T47D (cell line): Measurements from ENCODE around the gene TACSTD2.
"Not testable (repeated sequence)": the region's sequence is repeated elsewhere in the genome, so short reads cannot be mapped to it uniquely, and the experiment has no call there.

ENCODE experiments used
- DNase-seq, 2 experiments: peaks; one replicate each; pipeline versions ENCODE4 v3.0.0 to v3.0.0-alpha.2; 2011 to 2012; ENCODE audit warnings: low read depth in 1 of 2, low spot score in 1 of 2
- JUND ChIP-seq: IDR thresholded peaks from 2 replicates; pipeline ENCODE4 v1.6.1; 2012; ENCODE audit warnings: low read depth
- in situ Hi-C: cut with HindIII; loops from 2 replicates; pipeline ENCODE4 v1.10.0; 2016; ENCODE audit warnings: low sequenced_read_pairs, low pct_unique_long_range_greater_than_20kb

TACSTD2 gene

DNA sequence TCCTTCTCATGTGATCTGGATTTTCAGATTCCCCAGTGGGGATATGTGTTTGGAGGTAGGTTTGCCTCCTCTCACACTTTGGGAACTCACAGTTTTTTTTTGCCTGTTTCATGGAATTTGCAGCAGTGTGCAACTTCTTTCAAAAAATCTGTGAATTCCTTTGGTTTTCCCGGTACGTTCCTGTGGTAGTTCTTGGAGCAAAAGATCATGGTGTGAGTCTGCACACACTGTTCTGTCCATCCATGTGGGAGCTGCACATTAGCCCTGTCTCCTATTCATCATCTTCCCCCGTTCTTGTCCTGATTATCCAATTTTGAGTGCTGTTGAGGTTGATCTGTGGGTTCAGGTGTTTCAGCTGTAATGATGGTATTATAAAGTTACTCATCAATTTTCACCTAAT is 30.3 kb upstream of the TACSTD2 start:
- no peak for DNase-seq
- TF ChIP-seq JUND, result no peak
- in situ Hi-C loops, result no loop called here

DNA sequence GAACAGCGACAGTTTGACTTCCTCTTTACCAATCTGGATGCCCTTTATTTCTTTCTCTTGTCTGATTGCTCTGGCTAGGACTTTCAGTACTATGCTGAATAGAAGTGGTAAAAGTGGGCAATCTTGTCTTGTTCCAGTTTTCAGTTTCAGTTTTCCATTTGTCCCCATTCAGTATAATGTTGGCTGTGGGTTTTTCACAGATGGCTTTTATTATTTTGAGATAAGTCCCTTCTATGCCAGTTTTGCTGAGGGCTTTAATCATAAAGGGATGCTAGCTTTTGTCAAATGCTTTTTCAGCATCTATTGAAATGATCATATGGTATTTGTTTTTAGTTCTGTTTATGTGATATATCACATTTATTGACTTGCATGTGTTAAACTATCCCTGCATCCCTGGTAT is 24.9 kb upstream of the TACSTD2 start:
- in situ Hi-C loops, DNase-seq: not testable (repeated sequence)

DNA sequence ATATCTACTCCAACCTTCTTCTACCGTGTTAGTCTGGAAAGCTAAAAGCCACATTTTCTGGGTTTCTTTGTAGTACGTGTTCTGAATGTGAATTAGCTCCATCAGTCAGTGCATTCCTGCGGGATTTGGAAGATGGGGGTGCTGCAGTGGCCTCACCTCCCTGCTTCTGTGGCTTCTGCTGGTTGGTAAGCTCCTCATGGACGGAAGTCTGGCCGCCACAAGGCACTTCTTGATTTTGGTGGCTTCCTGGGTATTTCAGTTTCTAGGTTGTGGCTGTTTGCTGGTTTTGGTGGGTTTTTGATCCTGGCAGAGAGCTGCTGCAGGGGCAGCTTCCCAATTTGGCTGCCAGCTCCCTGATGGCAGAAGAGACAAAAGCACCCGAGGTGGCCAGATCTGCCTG is 20.9 kb upstream of the TACSTD2 start:
- no peak for DNase-seq
- in situ Hi-C loops, result no loop called here
- no peak for TF ChIP-seq JUND

DNA sequence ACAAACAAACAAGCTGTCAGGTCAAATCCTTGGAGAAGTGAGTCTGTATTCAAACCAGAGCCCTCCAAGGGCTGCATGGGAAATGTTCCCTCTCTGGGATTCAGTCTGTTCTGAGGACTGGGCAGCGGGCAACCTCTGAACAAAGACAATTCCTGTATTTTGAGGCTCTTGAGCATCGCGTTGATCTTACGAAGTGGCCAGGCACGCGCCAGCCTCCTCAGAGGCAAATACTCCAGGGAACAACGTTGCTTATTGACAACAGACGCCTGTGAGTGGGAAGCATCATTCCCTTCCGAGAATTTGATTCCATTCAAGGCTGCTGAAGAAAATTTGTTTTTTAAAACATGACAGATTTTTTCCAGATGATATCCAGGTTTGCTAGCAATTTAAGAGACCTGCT is 20.0 kb upstream of the TACSTD2 start:
- in situ Hi-C loops, result no loop called here

DNA sequence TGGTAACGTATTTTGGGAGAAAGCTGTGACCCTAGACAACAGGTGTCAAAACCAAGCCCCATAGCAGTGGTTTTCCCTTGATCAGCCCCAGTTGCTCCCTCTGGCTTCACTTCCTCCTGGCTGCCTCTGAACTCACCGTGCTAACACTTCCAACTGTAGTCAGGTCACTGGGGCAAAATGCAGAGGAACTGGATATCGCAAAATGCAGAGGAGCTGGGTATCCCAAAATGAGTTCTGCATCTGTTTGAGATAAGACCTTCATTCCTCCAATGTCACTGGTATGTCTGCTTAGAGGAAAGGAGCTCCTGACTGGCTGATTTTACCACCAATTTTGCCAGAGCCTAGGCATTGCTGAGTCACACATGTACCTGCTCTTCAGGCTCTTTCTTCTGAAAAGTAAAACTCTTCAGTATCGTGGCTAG is 19.6 kb upstream of the TACSTD2 start:
- no peak for TF ChIP-seq JUND
- in situ Hi-C loops, result no loop called here
- no peak for DNase-seq

More for the DNA sequence above, 20.0 kb upstream of the TACSTD2 start:
- TF ChIP-seq JUND, result no peak
- DNase-seq, result no peak

DNA sequence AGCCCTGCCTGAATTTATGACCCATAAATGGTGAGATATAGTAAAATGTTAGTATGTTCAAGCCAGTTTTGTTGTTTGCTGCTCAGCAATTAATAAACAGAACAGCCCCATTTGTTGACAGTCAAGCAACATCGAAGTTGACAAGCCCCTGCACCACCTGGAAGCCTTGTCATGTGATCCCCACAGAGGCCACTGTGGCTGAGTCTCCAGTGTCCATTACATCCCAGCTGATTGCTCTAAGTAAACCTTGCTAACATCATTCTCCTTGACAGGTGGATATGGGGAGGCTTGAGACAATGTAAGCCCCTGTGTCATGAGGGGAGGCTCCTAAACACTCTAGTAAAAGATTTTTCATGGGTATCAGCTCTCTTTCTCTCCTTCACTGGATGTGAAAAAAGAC is 17.5 kb upstream of the TACSTD2 start:
- no peak for TF ChIP-seq JUND
- in situ Hi-C loops, result no loop called here

DNA sequence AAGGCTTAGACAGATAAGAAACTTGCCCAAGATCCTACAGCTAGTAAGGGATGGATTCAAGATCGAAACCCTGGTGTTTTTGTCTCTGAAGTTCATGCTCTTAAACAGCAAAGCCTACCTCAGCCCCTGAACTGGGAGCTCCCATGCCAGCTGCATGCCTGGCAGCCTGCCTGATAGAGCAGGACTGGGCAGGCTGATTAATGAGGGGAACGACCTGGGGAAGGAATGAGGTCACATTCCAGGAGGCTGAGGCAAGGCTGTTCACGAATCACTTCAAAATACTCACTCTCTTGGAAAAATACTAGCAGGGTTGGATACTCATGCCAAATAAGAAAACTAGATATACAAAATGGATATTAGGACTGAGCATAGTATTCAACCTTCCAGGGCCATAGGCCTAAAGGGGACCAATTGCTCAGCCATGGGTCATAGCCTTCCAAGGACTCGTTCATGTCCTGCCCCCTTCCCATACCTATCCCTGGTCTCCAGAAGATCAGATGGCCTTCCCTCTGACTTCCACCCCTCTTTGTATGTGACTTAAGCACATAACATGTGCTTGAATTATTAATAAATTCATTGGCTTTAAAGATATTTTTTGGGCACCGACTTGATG is 15.6 kb upstream of the TACSTD2 start:
- in situ Hi-C loops, result no loop called here
- peak in 1 of 2 experiments; percentile 52 for DNase-seq
- no peak for TF ChIP-seq JUND

More for the DNA sequence above, 17.5 kb upstream of the TACSTD2 start:
- DNase-seq, result no peak

DNA sequence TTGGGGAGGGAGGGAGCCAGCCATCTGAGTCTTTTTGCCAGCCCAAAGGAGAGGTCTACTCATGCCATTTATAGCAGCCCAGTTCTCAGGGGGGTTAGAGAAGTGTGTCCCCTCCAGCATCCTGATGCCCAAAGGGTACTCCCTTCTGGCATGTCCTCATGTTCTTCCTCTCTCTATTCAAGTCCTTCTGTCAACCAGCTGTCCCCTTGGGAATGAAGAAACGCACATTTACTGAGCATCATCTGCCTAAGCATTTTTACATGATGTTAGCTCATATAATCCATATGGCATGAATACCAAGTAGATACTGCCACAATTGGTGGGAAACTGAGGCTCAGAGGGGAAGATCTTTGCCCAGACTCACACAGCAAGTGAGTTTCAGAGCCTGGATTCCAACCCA is 14.8 kb upstream of the TACSTD2 start:
- TF ChIP-seq JUND, result no peak
- in situ Hi-C loops, result no loop called here
- no peak for DNase-seq

DNA sequence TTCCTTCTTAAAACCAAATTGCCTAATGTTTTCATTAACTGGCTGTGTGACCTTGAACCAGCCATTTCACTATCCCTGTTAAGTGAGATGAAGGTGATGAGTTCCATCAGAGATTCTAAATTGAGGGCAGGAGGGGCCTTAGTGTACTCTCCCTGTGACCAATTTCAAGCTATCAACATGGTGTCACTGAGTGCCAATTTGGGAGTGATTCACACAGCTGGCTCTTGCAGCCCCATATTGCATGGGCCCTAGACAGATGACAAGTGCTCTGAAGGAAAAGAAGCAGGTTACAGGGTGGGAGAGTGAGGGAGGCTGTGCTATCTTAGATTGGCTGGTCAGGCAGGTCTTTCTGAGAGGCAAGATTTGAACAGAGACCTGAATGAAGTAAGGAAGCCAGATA is 13.0 kb upstream of the TACSTD2 start:
- no peak for DNase-seq
- TF ChIP-seq JUND, result no peak
- in situ Hi-C loops, result no loop called here

DNA sequence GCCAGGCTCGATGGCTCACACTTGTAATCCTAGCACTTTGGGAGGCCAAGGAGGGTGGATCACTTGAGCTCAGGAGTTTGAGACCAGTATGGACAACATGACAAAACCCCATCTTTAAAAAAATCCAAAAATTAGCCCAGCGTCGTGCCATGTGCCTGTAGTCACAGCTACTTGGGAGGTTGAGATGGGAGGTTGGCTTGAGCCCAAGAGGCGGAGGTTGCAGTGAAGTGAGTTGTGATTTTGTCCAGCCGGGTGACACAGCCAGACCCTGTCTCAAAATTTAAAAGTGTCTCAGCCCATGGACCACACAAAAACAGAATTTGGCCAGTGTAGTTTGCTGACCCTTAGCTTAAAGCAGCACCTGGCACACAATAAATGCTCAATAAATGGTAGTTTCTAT is 11.3 kb upstream of the TACSTD2 start:
- no peak for DNase-seq
- no peak for TF ChIP-seq JUND
- in situ Hi-C loops, result no loop called here

DNA sequence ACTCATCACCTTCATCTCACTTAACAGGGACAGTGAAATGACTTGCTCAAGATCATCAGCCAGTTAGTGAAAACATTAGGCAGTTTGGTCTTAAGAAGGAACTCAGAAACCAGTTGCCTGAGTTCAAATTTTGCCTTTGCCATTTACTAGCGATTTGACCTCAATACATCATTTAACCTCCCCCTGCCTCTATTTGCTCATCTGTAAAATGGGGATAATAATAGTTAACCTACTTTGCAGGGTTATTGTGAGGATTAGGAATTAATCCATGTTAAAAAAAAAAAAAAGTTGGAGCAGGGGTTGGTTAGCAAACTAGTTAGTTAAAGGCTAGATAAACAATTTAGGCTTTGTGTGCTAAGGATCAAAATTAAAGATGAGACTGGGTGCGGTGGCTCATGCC is 10.6 kb upstream of the TACSTD2 start:
- in situ Hi-C loops, result no loop called here
- no peak for DNase-seq
- TF ChIP-seq JUND, result no peak

DNA sequence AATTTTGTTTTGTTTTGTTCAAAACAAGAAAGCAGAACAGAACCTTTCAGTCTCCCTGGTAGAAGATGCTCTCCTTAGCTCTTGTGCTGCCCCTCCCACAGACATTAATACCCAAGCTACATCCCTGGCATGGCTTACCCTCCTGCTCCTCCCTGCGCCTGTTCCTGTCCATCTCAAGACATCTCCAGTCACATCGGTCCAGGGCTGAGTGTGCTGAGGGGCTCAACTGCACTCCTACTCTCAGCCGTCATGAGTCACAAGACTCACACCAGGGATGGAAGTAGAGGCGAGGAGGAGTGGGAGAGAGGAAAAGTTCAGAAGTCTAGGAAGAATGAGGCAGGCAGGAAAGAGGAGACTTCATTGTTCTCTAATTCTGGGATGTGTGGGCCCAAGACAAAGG is 9.2 kb upstream of the TACSTD2 start:
- no peak for TF ChIP-seq JUND
- in situ Hi-C loops, result no loop called here
- DNase-seq, result no peak

DNA sequence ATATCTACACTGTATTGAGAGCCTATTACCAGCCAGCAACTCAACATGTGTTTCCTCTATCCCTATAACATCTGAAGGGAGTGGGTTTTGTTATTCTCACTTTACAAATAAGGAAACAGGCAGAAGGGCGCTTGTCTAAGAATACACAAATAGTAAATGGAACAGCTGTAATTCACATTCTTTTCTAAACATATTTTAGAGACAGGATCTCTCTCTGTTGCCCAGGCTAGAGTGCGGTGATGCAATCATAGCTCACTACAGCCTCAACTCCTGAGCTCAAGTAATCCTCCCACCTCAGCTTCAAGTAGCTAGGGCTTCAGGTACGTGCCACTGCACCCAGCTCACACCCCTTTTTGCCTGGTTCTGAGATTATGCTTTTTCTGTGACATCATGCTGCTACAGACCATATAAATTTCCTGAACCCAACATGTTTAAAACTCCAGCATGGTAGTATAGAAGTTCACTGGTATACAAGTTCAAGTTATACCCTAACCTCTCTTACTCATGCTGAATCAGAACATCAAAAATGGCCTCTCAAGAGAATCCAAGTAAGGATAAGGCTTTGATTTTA is 8.6 kb upstream of the TACSTD2 start:
- no peak for DNase-seq
- TF ChIP-seq JUND, result no peak
- in situ Hi-C loops, result no loop called here

DNA sequence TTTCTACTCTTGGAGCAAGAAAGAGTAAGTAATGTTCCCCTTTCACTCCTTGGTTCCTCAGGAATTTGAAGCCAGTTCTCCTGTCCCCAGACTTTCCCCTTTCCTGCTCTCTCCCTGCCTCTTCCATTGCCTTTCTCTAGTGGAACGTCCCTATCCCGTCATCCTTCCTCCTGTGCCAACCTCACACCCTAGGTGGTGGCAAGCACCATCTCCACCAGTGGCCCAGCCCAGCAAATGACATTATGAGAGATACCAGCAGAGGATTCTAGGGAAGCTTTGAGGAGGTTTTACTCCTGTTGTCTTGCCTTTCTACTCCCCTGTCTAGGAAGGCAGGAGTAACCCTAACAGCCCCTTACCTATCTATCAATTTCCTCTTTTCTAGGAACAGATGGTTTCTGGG is 8.1 kb upstream of the TACSTD2 start:
- in situ Hi-C loops, result no loop called here
- no peak for TF ChIP-seq JUND
- no peak for DNase-seq
